Skin epidermis (tissue), 12 donors: ENCODE data around the gene PIK3C2G.

Experiments
- H3K27ac ChIP-seq, 21 experiments: fragments of 200-600 bp; sonication (generic) in 11 of 21; one replicate each; pipeline ENCODE4 v1.5.0; 2020; ENCODE audit warnings: mild to moderate bottlenecking in 3 of 21, inconsistent platforms in 2 of 21, moderate library complexity in 2 of 21
- H3K4me3 ChIP-seq, 7 experiments: fragments of 200-600 bp; sonication (generic) in 2 of 7; one replicate each; pipeline ENCODE4 v1.5.0; 2020; ENCODE audit warnings: inconsistent platforms in 2 of 7, mild to moderate bottlenecking in 2 of 7, moderate library complexity in 1 of 7

PIK3C2G gene

GRCh38 chr12:18581232-18581962 is 320.1 kb downstream of the PIK3C2G start:
- Histone ChIP-seq H3K4me3 (no peak overlapping the region), H3K27ac (no peak overlapping the region)

GRCh38 chr12:18583655-18584054 is 322.3 kb downstream of the PIK3C2G start:
- H3K27ac ChIP-seq, result no peak overlapping the region
- no peak overlapping the region for H3K4me3 ChIP-seq

GRCh38 chr12:18586581-18586980 is 325.3 kb downstream of the PIK3C2G start:
- no peak overlapping the region for H3K4me3 ChIP-seq
- H3K27ac ChIP-seq, result no peak overlapping the region

DNA sequence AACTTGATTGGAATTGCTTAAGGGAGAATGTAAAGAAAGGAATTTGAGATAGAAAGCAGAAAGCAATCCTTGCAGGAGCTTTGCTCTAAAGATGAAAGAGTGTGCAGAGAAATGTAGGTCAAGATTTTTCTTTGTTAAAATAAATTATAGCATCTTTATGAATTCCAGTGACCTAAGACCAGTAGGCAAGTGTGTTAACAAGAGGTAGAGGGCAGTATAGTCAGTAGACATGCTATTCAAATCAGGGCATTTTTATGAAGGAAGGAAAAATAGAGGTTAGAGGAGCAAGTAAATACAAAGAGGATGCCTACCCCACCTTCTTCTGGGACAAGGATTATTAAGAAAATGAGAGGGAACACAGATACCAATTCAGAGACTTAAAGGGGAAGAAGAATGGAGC is 328.0 kb downstream of the PIK3C2G start:
- no peak overlapping the region for H3K4me3 ChIP-seq

DNA sequence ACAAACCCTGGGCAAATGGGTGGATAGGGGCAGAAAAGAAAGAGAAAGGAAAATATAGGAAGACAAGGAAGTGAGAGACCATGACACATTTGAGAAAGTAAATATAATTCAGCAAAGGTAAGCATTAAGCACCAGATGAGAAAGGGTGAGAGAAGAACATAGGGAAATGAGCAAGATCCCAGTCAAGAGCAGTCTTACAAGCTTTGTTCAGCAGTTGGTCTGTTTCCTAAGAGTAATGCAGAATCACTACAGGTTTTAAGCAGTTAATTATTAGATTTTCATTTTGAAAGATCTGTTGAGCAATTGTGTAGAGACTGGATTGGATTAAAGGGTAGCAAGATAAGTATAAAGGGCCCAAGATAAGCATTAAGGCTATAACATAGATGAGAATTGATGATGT is 330.2 kb downstream of the PIK3C2G start:
- H3K27ac ChIP-seq, result no peak overlapping the region
- no peak overlapping the region for H3K4me3 ChIP-seq

More for the DNA sequence above, 328.0 kb downstream of the PIK3C2G start:
- H3K27ac ChIP-seq, result no peak overlapping the region

- H3K27ac ChIP-seq, result no peak overlapping the region
- H3K4me3 ChIP-seq, result no peak overlapping the region
Observed at GRCh38 chr12:18595412-18595811, 334.1 kb downstream of the PIK3C2G start.

DNA sequence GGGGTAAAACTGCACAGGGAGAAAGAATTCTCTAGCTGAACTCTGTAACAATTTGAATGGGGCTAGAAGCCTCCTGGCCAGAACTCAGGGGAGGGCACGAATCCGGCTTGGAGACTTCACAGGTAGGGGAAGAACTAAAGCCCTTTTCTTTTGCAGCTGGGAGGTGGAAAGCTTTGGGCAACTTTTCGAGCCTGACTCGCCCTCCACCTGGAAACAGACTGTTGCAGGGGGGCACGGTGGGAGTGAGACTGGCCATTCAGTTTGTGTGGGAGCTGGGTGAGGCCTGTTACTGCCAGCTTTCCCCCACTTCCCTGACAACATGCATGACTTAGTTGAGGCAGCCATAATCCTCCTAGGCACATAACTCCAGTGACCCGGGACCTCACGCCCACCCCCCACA is 340.6 kb downstream of the PIK3C2G start:
- no peak overlapping the region for H3K4me3 ChIP-seq
- H3K27ac ChIP-seq, result no peak overlapping the region

- no peak overlapping the region for H3K27ac ChIP-seq
- no peak overlapping the region for H3K4me3 ChIP-seq
Observed at GRCh38 chr12:18612971-18613370, 351.7 kb downstream of the PIK3C2G start.

DNA sequence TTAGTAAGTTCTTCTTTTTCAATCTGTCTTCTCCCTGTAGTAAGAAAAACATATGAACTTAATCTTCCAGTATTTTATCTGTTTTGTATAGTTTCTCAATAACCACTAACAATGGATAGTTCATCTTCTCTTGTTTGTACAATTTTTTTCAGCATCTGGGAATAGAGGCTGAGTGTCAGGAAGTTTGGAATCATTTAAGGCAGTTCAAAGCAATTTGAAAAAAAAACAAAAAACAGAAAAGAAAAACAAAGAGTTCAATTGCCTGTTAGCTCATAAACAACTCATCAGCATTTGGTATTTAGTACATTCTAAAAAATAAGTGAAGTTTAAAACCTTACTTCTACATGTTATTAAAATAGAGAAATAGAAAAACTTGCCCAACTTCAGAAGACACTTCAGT is 359.7 kb downstream of the PIK3C2G start:
- H3K27ac ChIP-seq, result no peak overlapping the region
- no peak overlapping the region for H3K4me3 ChIP-seq

DNA sequence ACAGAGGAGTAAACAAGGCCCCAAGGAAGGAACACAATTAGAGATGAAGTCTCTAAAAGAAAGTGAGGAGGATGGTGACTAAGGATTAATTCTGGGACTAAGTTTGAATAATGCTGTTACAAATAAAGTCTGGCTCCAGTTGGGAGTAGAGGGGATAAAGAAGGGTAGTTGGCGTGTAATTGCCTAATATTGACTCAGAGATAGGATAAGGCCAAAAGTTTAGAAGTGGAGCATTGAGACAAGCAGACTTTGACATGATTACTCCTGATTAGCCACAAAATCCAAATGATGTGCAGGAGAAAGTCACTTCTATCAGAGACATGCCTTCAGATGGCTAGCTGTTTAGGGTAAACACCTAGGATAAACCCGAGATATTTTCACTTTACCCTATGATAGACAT is 368.1 kb downstream of the PIK3C2G start:
- Histone ChIP-seq H3K27ac (no peak overlapping the region), H3K4me3 (no peak overlapping the region)

GRCh38 chr12:18629916-18630315 is 368.6 kb downstream of the PIK3C2G start:
- H3K27ac ChIP-seq, result no peak overlapping the region
- H3K4me3 ChIP-seq, result no peak overlapping the region

GRCh38 chr12:18631339-18631738 is 370.0 kb downstream of the PIK3C2G start:
- Histone ChIP-seq H3K27ac (no peak overlapping the region), H3K4me3 (no peak overlapping the region)

- Histone ChIP-seq H3K4me3 (no peak overlapping the region), H3K27ac (no peak overlapping the region)
Observed at GRCh38 chr12:18632848-18633247, 371.5 kb downstream of the PIK3C2G start.

- Histone ChIP-seq H3K27ac (no peak overlapping the region), H3K4me3 (no peak overlapping the region)
Observed at GRCh38 chr12:18634382-18634781, 373.1 kb downstream of the PIK3C2G start.

GRCh38 chr12:18640321-18640955 is 379.1 kb downstream of the PIK3C2G start:
- Histone ChIP-seq H3K4me3 (no peak overlapping the region), H3K27ac (no peak overlapping the region)

GRCh38 chr12:18643681-18644080 is 382.4 kb downstream of the PIK3C2G start:
- no peak overlapping the region for H3K27ac ChIP-seq
- no peak overlapping the region for H3K4me3 ChIP-seq

GRCh38 chr12:18644564-18644963 is 383.2 kb downstream of the PIK3C2G start:
- no peak overlapping the region for H3K27ac ChIP-seq
- no peak overlapping the region for H3K4me3 ChIP-seq

DNA sequence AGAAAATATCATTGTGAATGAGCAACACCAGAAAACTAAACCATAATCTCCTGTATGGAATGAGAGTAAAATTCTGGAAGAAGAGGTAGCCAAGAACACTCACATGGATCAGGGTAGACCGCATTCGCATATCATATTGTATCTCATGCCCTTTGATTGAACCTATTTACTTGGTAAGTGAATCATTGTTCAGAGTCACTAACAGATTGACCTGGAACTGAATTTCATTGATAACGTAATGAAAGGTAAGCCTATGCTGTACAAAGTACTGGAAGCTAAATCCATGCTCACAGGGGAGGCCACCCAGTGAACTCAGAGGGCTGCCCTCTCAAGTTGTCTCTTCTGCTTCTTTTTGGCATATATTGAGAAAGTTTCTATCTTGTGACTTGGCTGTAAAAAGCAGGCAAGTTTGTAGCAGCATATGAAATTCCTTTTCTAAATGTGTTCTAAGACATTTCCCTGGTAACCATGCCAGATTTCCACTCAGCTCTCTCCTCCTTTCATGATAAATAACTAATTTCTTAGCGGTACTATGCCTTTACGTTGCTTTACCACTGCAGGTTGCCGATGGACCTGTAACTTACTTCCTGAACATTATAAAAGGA is 385.1 kb downstream of the PIK3C2G start:
- Histone ChIP-seq H3K27ac (no peak overlapping the region), H3K4me3 (no peak overlapping the region)

- Histone ChIP-seq H3K4me3 (no peak overlapping the region), H3K27ac (no peak overlapping the region)
Observed at GRCh38 chr12:18651525-18651924, 390.2 kb downstream of the PIK3C2G start.

DNA sequence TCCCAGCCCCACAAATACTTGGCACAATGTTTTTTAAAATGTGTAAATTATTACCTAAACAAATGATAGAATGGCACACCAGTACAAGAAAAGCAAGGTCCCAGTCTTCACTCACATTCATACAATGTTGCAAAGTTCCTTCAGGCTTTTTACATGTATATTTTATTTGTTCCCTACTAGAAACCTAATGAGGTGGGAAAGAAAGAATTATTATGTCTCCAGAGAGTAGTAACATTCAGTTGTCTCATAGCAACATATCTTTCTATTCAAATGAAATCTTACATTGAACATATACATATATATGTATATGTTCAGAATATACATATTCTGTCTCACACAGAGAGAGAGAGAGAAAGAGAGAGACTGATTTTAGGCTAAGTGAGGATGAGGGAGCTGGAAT is 391.3 kb downstream of the PIK3C2G start:
- no peak overlapping the region for H3K4me3 ChIP-seq
- no peak overlapping the region for H3K27ac ChIP-seq

DNA sequence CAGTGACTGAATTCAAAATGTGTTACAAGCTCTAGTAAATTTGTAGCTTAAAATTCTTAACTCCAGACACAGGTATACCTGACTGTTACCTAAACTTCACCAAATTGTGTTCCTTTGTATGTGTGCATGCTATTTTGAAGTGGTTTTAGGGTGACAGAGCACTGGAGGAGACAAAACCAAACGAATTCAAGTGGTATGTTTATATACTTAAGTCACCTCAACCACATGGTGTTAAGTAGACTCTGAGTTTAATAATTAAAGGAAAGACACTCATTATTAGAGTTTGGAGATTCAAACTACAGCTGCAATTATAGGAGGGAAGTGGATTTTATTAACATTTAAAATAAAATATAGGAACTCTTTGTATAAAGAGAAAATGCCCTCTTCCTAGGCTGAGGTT is 392.1 kb downstream of the PIK3C2G start:
- Histone ChIP-seq H3K4me3 (no peak overlapping the region), H3K27ac (no peak overlapping the region)
